ENCODE results near the gene USP40. TPM values are rescaled to one million over a fixed set of nuclear protein-coding genes. Genes with fewer than 3 reads are reported as not detected.

USP40 gene
- total RNA-seq, 4 donors from 2014 or later, result 21.8 to 60.3 (median 38.2) TPM

- no peak for TF ChIP-seq CTCF (IDR thresholded peaks at IDR 0.05; ENCODE audit: low read depth)
These were observed 101.9 kb downstream of the USP40 start for GRCh38 chr2:233464531-233465240.

DNA sequence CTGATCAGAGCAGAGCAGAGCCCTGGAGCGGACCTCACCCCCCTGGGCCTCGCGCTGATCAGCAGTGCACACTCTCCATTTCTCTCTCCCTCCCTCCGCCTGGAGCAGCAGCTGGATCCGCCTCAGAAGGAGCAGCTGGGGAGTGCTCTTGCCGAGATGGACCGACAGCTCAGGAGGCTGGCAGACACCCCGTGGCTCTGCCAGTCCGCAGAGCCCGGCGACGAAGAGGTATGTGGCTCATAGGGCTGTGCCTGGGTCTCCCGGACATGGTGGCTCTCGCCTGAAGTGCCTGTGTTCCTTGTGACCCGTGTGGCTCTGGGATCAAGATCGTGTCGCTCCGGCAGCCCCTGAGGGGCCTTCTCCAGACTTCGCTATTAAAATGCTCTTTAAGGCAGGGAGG, 102.5 kb downstream of the USP40 start:
- no peak for TF ChIP-seq CTCF (IDR thresholded peaks at IDR 0.05; ENCODE audit: low read depth)

DNA sequence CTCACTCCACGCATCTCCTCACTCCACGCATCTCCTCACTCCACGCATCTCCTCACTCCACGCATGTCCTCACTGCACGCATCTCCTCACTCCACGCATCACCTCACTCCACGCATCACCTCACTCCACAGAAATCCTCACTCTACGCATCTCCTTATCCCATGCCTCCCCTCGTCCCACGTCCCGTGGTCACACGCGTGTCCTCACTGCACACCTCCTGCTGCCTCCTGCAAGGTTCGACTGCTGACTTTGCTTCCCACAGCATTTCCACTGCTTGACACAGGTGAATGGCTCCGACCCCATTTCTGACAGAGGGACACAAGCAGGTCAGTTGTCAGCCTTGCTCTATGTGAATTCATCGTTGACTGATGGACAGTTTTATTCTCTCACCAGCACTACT, 103.0 kb downstream of the USP40 start:
- no peak for TF ChIP-seq CTCF (IDR thresholded peaks at IDR 0.05; ENCODE audit: low read depth)

- TF ChIP-seq CTCF (IDR thresholded peaks at IDR 0.05; ENCODE audit: low read depth), result no peak
These were observed 103.6 kb downstream of the USP40 start for GRCh38 chr2:233462826-233463470.

DNA sequence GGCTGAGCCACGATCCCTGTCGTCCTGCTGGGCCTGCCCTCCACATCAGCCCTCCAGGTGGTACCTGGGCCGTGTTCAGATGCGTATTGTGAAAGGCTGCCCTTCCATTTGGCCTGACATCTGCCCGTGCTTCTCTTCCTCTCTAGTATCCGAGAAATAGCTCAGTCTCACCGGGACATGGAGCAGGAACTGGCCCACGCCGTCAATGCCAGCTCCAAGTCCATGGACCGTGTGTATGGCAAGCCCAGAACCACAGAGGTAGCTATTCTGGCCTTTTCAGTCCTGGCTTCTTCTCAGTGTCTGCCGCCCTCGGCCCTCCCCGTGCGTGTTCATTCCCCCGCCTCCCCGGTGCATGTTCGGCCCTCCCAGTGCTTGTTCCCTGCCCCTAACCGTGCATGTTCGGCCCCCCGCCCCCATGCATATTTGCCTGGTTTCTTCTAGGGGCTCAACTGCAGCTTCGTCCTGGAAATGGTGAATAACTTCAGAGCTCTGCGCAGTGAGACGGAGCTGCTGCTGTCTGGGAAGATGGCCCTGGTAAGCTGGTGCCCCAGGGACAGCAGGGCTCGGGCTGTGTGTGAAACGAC, 104.3 kb downstream of the USP40 start:
- TF ChIP-seq CTCF (IDR thresholded peaks at IDR 0.05; ENCODE audit: low read depth), result no peak

- TF ChIP-seq CTCF (IDR thresholded peaks at IDR 0.05; ENCODE audit: low read depth), result no peak
These were observed 105.1 kb downstream of the USP40 start for GRCh38 chr2:233461481-233461891.

GRCh38 chr2:233460726-233461441, 105.7 kb downstream of the USP40 start:
- no peak for TF ChIP-seq CTCF (IDR thresholded peaks at IDR 0.05; ENCODE audit: low read depth)
